ENCODE data around the gene ING5.

GRCh38 chr2:241752253-241752652, 50.4 kb downstream of the ING5 start:
- TF ChIP-seq CTCF (IDR thresholded peaks at IDR 0.05) (no peak), ZFX (IDR thresholded peaks at IDR 0.05; ENCODE audit: borderline replicate concordance) (no peak)
